ENCODE results near the gene CAMKMT.

Gene CAMKMT

DNA sequence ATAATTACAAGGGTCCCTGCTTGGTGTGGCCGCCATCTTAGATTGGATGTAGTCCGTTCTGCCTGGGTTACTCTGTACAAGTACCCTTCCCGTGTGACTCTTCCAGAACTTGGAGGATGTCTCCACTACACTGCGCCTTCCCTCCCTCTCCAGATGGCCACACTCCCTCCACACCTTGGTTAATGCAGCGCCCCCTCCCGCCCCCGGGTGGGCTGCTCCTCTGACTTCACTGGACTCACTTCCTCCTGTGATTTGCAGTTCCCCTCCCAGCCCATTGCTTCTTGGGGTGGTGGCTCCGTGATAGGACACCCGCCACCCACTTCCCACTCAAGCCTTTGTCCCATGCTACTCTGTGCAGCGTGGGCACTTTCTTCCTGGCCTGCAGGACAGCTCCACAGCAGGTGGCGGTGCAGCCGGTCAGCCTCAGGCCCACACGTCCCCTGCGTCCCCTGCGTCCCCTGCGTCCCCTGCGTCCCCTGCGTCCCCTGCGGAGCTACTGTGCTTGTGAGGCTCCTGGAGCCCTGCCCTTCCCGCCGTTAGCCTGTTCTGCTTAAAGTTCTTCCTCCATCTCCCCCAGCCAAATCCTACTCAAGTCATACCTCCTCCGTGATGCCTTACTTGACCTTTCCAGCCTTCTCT, 449.3 kb downstream of the CAMKMT start:
- H3K4me3 ChIP-seq (ENCODE audit: low read depth, low read length), result no peak overlapping the region
- ChIA-PET POLR2A (no interaction called here), CTCF (no interaction called here)
- DNase-seq (ENCODE audit: low read depth, low spot score), result no peak
- TF ChIP-seq, protein P1, sequence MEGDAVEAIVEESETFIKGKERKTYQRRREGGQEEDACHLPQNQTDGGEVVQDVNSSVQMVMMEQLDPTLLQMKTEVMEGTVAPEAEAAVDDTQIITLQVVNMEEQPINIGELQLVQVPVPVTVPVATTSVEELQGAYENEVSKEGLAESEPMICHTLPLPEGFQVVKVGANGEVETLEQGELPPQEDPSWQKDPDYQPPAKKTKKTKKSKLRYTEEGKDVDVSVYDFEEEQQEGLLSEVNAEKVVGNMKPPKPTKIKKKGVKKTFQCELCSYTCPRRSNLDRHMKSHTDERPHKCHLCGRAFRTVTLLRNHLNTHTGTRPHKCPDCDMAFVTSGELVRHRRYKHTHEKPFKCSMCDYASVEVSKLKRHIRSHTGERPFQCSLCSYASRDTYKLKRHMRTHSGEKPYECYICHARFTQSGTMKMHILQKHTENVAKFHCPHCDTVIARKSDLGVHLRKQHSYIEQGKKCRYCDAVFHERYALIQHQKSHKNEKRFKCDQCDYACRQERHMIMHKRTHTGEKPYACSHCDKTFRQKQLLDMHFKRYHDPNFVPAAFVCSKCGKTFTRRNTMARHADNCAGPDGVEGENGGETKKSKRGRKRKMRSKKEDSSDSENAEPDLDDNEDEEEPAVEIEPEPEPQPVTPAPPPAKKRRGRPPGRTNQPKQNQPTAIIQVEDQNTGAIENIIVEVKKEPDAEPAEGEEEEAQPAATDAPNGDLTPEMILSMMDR (IDR thresholded peaks at IDR 0.05; ENCODE audit: insufficient read depth, low read length, missing control alignments), result no peak

GRCh38 chr2:44813165-44813564, 451.4 kb downstream of the CAMKMT start:
- TF ChIP-seq, protein P1 (IDR thresholded peaks at IDR 0.05; ENCODE audit: insufficient read depth, low read length, missing control alignments), result no peak
- no peak for DNase-seq (ENCODE audit: low read depth, low spot score)
- ChIA-PET CTCF (no interaction called here), POLR2A (no interaction called here)
- H3K4me3 ChIP-seq (ENCODE audit: low read depth, low read length), result no peak overlapping the region

DNA sequence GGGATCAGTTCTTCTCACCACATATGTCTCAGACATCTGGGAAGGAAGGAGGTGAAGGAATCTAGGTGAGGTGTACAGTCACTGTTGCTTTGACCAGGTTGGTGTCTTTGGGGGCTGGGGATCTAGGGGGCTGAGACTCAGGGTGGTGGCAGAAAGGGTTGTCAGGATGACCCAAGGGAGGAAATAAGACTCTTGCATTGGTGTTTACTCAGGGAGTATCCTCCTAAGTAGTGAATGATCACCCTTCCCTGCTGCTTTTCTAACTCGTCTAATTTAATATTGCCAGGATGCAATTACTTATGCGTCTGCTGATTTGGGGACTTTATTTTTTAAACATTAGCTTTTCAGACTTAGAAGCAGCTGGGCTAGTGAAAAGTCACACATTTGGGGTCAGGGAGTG, 451.9 kb downstream of the CAMKMT start:
- ChIA-PET CTCF (no interaction called here), POLR2A (no interaction called here)
- TF ChIP-seq, protein P1 (IDR thresholded peaks at IDR 0.05; ENCODE audit: insufficient read depth, low read length, missing control alignments), result no peak
- H3K4me3 ChIP-seq (ENCODE audit: low read depth, low read length), result no peak overlapping the region
- no peak for DNase-seq (ENCODE audit: low read depth, low spot score)

GRCh38 chr2:44817256-44817655, 455.5 kb downstream of the CAMKMT start:
- H3K4me3 ChIP-seq (ENCODE audit: low read depth, low read length), result no peak overlapping the region
- POLR2A ChIA-PET, result no interaction called here
- CTCF ChIA-PET, result no interaction called here
- no peak for DNase-seq (ENCODE audit: low read depth, low spot score)
- TF ChIP-seq, protein P1 (IDR thresholded peaks at IDR 0.05; ENCODE audit: insufficient read depth, low read length, missing control alignments), result no peak

DNA sequence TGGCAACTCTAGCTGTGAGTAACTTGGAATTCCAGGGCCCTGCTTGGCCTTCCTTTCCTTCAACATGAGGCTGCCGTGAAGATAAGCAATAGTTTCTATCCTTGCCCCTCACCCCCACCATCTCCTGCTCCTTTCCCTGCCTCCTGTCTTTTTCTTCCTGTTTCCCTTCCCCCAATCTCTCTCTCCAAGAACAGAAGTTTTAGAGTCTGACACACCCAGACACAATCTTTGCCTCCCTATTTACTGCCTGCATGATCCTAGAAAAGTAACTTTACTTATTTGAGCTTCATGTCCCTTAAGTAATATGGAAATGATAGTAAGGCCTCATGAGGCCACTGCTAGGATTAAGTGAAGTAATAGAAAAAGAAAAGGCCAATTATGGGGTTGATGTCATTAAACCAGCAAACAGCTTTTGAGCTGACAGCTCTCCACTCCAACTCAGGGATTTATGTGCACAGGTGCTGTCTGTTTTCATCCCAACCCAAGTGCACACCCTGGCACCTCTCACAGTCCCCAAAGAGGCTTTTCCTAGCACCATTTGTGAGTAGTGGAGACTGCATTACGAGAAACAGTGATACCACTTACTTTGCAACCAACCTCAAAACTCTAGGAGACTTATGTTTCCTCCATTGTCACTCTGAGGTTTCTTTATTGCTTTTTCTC, 456.1 kb downstream of the CAMKMT start:
- POLR2A ChIA-PET, result no interaction called here
- no peak for DNase-seq (ENCODE audit: low read depth, low spot score)
- CTCF ChIA-PET, result no interaction called here
- H3K4me3 ChIP-seq (ENCODE audit: low read depth, low read length), result no peak overlapping the region
- TF ChIP-seq, protein P1 (IDR thresholded peaks at IDR 0.05; ENCODE audit: insufficient read depth, low read length, missing control alignments), result no peak

GRCh38 chr2:44819061-44819460, 457.3 kb downstream of the CAMKMT start:
- TF ChIP-seq, protein P1 (IDR thresholded peaks at IDR 0.05; ENCODE audit: insufficient read depth, low read length, missing control alignments), result no peak
- no peak for DNase-seq (ENCODE audit: low read depth, low spot score)
- no peak overlapping the region for H3K4me3 ChIP-seq (ENCODE audit: low read depth, low read length)
- POLR2A ChIA-PET, result no interaction called here
- CTCF ChIA-PET, result no interaction called here

Data from AG04449 (cell line).